NCI-H2171 (cell line): ENCODE data around the gene IDI2.

Source experiments
- DNase-seq: peaks from one replicate; lab custom pipeline; 2025; lab: John Stamatoyannopoulos, UW

IDI2 gene

GRCh38 chr10:1007583-1007982 lies 18.1 kb downstream of the IDI2 start:
- no peak for DNase-seq

GRCh38 chr10:1006573-1006972 lies 19.1 kb downstream of the IDI2 start:
- no peak for DNase-seq

GRCh38 chr10:1003884-1004670 lies 21.6 kb downstream of the IDI2 start:
- DNase-seq: no peak

DNA sequence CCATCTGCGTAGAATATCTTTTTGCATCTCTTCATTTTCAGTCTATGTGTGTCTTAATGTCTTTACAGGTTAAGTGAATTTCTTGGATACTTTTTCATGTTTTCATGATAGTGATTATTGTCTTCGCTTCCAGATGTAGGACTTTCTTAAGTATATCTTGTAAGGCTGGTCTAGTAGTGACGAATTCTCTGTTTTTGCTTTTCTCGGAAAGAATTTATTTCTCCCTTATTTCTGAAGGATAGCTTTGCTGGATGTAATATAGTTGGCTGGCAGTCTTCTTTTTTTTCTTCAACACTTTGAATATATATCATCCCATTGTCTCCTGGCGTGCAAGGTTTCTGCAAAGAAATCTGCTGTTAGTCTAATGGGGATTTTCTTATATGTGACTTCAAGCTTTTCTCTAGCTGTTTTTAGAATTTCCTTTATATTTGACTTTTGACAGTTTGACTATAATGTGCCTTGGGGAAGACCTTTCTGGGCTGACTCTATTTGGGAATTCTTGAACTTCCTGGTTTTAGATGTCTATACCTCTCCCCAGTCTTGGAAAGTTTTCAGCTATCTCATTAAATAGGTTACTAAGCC lies 23.1 kb downstream of the IDI2 start:
- DNase-seq: no peak

DNA sequence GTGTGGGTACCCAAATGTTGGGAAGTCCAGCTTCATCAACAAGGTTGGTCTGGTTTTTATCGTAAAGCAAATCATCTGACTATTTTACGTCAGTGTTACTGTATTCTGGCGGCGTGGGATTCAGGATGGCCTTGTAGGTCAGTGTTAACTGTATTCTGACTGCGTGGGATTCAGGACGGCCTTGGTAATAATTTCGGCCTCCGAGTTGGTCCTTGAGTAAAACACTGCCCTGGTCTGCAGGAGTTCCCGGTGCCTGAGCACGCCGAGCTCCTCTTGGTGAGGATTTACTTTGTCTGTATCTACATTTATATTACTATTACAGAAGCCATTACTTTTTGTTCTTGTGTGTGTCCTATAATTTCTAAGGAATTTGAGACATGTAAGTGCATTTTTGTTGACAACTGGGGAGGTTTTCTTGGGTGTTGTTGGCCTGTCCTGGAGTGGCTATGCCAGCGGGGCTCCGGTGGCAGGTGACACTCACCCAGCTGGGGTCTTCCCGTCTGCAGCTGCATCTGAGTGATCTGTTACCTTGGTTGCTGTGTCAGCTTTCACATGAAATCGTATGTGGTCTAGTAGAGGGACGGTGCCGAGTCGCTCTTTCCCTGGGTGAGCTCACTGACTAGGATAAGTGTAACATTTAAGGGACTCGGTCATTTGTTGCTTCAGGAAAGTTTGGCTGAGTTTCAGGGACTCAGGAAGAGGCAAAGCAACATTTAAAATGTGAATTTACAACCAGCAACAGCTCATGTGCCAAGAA lies 28.2 kb downstream of the IDI2 start:
- no peak for DNase-seq

DNA sequence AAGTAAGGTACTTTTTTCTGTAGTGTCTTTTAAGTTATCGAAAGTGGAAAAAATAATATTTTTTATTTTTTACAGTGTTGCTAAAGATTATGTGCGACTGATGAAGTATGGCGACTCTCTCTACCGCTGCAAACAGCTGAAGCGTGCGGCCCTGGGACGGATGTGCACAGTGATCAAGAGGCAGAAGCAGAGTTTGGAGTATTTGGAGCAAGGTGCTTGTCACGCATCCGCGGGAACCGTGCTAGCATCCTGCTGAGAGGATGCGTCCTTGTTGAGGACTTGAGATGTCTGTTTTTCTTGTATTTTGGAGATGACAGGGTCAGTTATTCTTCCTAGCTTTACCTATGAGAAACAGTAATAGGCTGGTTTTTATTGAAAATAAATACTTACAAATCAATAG lies 29.6 kb downstream of the IDI2 start:
- DNase-seq: no peak

DNA sequence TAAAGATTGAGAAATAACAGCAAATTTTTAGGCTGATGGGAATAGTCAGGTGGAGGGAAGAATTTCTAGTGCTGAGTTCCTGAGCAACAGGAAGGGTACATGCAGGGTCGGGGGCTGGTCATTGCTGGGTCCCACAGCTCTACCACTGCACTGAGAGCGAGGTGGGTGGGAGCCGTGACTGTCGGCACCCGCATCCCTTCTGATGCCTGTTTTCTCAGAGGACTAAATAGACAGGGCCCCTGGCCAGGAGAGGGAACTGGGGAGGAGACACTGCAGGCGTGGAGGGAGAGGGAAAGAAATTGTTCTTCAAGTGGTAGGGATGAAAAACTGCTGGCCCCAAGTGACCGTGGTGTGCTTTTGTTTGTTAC lies 30.1 kb downstream of the IDI2 start:
- DNase-seq: no peak

- DNase-seq: no peak
Observed at GRCh38 chr10:994836-995558, 30.7 kb downstream of the IDI2 start.

DNA sequence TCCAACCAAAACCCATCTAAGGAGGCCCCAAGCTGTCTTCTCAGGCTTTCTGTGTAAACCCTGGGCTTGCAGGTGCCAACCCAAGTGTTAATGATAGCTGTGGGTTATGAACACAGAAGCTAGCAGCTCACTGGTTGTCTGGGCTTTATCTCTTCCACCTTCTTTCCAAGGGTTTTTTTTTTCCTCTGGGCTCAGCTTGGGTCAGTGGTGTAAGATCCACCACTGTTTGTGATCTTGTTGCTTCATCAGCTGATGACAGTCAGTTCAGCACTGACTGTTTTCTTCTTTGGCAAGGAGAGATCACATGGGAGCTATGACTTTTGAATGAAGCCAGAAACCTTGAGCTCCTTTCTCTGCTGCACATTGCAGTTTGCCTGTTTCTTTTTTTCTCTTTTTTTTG lies 32.8 kb downstream of the IDI2 start:
- no peak for DNase-seq

DNA sequence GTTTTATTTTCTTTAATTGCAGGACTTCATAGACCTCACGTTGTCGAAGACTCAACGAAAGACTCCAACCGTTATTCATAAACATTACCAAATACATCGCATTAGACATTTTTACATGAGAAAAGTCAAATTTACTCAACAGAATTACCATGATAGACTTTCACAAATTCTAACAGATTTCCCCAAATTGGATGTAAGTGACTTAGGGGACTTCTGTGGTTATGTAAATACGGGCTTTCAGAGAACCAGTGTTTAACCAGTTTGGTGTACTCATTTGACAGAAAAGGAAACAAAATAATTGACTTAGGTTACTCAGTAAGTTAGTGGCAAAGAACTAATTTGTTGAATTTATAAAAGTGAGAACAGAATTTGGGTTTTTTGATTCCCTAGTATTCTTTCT lies 33.2 kb downstream of the IDI2 start:
- DNase-seq: no peak

DNA sequence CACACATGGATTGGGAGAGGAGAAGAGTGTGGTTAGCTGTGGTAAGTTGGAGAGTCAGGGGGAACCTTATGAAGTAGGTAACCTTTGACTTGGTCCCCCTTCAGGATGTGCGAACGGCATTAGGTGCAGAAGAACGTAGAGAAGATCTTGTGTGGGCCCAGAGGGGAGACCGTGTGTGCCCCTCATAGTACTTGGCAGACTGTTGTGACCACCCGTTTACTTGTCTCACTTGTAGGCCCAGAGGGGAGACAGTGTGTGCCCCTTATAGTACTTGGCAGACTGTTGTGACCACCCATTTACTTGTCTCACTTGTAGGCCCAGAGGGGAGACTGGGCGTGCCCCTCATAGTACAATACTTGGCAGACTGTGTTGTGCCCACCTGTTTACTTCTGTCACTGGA lies 34.9 kb downstream of the IDI2 start:
- no peak for DNase-seq

GRCh38 chr10:988667-989545 lies 36.8 kb downstream of the IDI2 start:
- no peak for DNase-seq

DNA sequence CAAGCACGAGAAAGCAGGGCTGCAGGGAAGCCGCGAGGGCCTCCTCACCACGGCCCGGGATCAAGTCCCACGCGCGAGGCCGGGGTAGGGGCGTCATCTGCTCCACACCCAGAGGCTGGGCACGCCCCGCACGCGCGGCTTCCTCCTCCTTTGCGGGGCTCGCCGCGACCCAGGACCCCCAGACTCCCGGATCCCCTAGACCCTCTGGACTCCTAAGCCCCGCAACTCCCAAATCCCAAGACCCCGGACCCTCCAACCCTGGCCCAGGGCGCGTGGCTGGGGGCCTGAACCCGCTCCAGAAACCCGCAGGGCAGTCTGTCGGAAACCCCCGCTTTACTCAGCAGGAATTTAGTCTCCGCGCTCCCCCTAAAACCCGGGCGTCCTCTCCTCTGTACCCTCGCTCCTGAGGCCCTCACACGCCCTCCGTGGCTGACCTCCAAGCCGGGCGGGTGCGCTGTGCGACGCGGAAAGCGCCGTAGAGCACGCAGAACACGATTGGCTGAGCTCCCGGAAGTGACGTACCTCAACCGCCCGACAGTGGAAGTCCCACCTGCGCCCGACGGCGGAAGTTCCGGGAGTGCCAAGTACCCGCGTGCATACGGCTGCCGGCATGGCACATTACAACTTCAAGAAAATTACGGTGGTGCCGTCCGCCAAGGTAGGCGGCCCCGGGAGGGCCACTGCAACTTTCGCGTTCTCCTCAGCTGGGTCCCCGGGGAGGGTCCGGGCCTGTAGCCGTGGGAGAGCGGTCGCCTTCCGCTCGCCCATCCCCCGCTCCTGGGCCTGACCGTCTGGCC lies 37.6 kb downstream of the IDI2 start, which contains the start of gene GTPBP4:
Gene GTPBP4 (plus strand): TSS at position 565 of the 797 bp plus-strand sequence. CDS start 46 bp downstream, at position 611.
- DNase-seq: peak; percentile 85

GRCh38 chr10:987620-987869 lies 38.1 kb downstream of the IDI2 start:
- DNase-seq: no peak

GRCh38 chr10:986881-987619 lies 38.6 kb downstream of the IDI2 start:
- DNase-seq: no peak

DNA sequence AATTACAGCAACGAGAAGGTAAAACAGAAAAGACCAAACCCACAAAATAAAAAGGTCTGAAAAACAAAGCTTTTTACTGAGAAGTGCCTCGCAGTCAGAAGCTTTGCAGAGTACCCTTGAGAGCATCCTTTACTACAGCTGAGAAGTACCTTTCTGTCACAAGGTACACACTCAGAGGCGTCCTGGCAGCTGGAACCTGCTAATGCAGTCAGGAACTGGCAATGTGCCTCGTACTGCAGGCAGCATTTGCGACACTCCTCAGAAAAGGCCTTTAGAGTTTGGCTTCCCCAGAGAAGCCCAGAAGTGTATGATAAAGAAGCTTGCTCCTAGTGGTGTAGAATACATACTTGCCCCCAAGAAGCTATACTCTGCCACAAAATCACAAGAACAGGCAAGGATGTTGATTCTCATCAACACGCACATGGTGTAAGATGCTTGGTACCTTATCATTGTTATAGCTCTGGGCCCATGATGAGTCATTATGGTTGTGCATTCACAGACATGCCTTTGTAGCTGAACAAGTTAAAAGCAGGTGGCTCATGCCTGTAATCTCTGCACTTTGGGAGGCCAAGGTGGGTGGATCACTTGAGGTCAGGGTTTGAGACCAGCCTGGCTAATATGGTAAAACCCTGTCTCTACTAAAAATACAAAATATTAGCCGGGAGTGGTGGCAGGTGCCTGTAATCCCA lies 39.4 kb downstream of the IDI2 start:
- DNase-seq: no peak

- no peak for DNase-seq
Observed at GRCh38 chr10:985361-985760, 40.3 kb downstream of the IDI2 start.

- DNase-seq: no peak
Observed at GRCh38 chr10:983971-984655, 41.5 kb downstream of the IDI2 start.

- no peak for DNase-seq
Observed at GRCh38 chr10:983401-983800, 42.3 kb downstream of the IDI2 start.
